GM15510 (cell line): ENCODE results near the gene ABCA7.

Experiments used
- POLR2A ChIP-seq: IDR thresholded peaks from 3 replicates; pipeline ENCODE4 v1.6.1; 2011; ENCODE audit warnings: borderline replicate concordance; ENCODE audit not compliant: insufficient read length; ENCODE audit errors: extremely low read depth

Gene ABCA7

GRCh38 chr19:1052349-1052975 lies 12.6 kb downstream of the ABCA7 start:
- no peak for TF ChIP-seq POLR2A

- TF ChIP-seq POLR2A = no peak
Observed at GRCh38 chr19:1053176-1054101, 13.5 kb downstream of the ABCA7 start.

- TF ChIP-seq POLR2A = no peak
Observed at GRCh38 chr19:1054102-1055027, 14.5 kb downstream of the ABCA7 start.

- TF ChIP-seq POLR2A = no peak
Observed at GRCh38 chr19:1055028-1055425, 15.1 kb downstream of the ABCA7 start.

GRCh38 chr19:1055886-1056620 lies 16.1 kb downstream of the ABCA7 start:
- no peak for TF ChIP-seq POLR2A

GRCh38 chr19:1057176-1057855 lies 17.4 kb downstream of the ABCA7 start:
- TF ChIP-seq POLR2A = no peak

GRCh38 chr19:1058112-1058511 lies 18.2 kb downstream of the ABCA7 start:
- no peak for TF ChIP-seq POLR2A

- TF ChIP-seq POLR2A = no peak
Observed at GRCh38 chr19:1060689-1061088, 20.8 kb downstream of the ABCA7 start.

GRCh38 chr19:1061987-1062386 lies 22.1 kb downstream of the ABCA7 start:
- TF ChIP-seq POLR2A = no peak

- TF ChIP-seq POLR2A = no peak
Observed at GRCh38 chr19:1062387-1063029, 22.6 kb downstream of the ABCA7 start.

- no peak for TF ChIP-seq POLR2A
Observed at GRCh38 chr19:1063030-1063908, 23.4 kb downstream of the ABCA7 start.

- TF ChIP-seq POLR2A = no peak
Observed at GRCh38 chr19:1063909-1064660, 24.2 kb downstream of the ABCA7 start.
